HL-60 (cell line): ENCODE results near the gene RHOBTB1.

ENCODE experiments used
- CTCF ChIP-seq: IDR thresholded peaks from one replicate; pipeline ENCODE4 v1.5.1; 2011; ENCODE audit warnings: low read length, control low read depth, inconsistent platforms; ENCODE audit not compliant: insufficient read depth
- POLR2AphosphoS5 ChIP-seq: IDR thresholded peaks from 2 replicates; pipeline ENCODE4 v1.6.1; 2012; ENCODE audit warnings: low read depth
- REST ChIP-seq: IDR thresholded peaks from 2 replicates; pipeline ENCODE4 v1.6.1; 2012; ENCODE audit warnings: low read depth; ENCODE audit not compliant: insufficient replicate concordance

GRCh38 chr10:60903096-60903495, 40.9 kb downstream of the RHOBTB1 start:
- no peak for TF ChIP-seq CTCF
- no peak for TF ChIP-seq REST
- no peak for TF ChIP-seq POLR2AphosphoS5
